COLO668 (cell line): ENCODE measurements around the gene TEX13B.
A peak's percentile ranks its signal among the peaks of the same experiment; 100 is the strongest.

Experiments
- DNase-seq: peaks from one replicate; lab custom pipeline; 2025; ENCODE audit not compliant: unreplicated experiment; lab: John Stamatoyannopoulos, UW

Gene TEX13B

DNA sequence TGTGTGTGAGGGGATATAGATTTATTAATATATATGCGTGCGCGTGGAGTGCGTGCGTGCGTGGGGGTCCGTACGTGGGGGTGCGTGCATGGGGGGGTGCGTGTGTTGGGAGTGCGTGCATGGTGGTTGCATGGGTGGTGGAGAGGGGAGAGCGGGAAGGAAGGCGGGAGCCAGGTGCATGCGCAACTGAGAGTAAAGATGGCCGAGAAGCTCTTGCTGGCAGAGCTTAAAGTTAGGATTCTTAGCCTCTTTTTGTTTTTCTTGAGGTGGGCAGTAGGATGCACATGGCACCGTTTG lies 45.8 kb downstream of the TEX13B start:
- DNase-seq: no peak

DNA sequence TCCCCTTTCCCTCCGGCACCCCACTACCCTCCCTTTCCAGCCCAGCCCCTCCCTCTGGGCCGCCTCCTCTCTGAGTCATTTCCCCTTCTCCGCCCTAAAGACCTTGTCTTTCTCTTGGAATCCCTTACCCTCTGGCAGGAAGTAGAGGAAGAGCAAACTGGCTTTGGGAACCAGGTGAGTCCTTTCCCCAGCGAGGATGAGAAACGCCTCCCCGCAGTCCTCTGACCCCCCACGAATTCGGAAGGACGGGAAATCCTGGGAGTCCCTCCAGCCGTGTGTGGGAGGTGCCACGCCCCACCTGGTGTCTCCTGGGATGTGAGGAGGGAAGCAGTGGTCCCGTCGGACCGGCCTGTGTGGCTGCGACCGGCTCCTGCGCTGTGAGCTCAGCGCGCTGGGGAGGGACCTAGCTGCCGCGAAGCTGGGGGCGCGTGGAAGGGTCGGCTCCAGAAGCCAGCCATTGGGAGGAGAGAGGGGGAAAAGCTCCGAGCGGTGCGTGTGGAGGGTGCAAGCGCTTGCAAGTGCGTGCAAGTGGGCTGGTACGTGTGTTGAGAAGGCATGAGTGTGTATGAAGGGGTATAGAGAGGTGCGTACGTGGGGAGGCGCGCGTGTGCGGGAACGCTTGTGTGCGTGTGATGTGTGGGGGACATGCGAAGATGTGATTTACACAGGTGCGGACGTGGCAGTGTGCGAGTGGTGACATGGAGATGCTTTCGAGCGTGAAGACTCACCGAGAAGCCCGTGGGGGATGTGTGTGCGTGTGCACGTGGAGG lies 46.3 kb downstream of the TEX13B start:
- peak; percentile 1 for DNase-seq

DNA sequence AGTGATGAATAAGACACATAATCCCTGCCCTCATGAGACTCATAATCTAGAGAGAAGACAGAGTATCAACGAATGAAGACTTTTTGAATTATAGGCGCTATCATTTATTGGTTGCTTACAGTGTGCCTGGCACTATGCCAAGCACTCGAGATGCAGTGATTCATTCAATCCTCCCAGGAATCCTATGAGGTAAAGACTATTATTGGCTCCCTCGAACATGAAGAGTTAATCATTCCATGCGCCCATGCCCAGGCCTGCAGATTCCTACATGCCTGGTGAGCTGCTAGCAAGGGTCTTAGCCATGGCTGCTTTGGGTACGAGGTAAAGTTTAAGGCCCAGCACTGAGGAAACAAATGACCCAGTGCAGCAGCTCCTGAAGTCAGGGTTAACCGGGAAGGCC lies 47.0 kb downstream of the TEX13B start:
- DNase-seq: peak; percentile 61

DNA sequence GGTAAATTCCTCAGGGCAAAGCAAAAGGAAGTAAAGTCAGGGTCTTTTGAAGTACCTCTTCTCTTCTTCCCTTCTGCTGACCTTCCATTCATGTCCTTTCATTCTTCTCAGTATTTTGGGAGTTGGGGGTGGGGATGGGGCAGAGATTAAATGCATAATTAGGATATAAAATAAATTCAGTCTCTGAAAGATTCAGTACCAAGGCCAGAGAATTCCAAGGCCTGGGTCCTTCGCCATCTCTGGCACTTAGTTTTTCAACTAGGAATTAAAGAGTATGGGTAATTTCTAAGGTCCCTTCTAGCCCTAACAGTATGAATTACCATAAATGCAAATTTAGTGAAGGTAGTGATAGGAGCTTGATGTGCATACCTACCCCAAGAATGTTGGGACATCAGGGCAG lies 47.9 kb downstream of the TEX13B start:
- DNase-seq: no peak
